GM12878 (cell line): Measurements from ENCODE around the gene KAT2B. TPM values are rescaled to one million over a fixed set of nuclear protein-coding genes. Genes with fewer than 3 reads are reported as not detected.

Experiments used
- ATAC-seq: fragments of 200-7000 bp; cut with Tn5 transposase; 3 replicates; pipeline ENCODE4 v1.9.1; 2020; ENCODE audit warnings: mild to moderate bottlenecking, moderate library complexity
- BruUV-seq: library from RNA; stranded (reverse); fragments of 400-500 nt; replicated peaks from 2 replicates; lab custom pipeline; 2021; lab: Mats Ljungman, UMichigan
- CTCF ChIA-PET: fragments of 300-600 bp; sonication (Branson Sonifier 250); formaldehyde crosslinking; extraction: SDS; loops from one replicate; lab custom pipeline; 2021; ENCODE audit warnings: inconsistent platforms; lab: Yijun Ruan, JAX
- POLR2A ChIA-PET: fragments of 350-600 bp; formaldehyde crosslinking; extraction: SDS; loops from one replicate; lab custom pipeline; 2021; ENCODE audit warnings: inconsistent platforms; lab: Charles Lee
- RAD21 ChIA-PET: fragments of 300-600 bp; sonication (Branson Sonifier 250); formaldehyde crosslinking; loops from one replicate; lab custom pipeline; 2023; ENCODE audit warnings: antibody characterized with exemption; ENCODE audit not compliant: unreplicated experiment; lab: Charles Lee
- SMC1A ChIA-PET: fragments of 300-600 bp; sonication (Branson Sonifier 250); formaldehyde crosslinking; loops from one replicate; lab custom pipeline; 2023; ENCODE audit not compliant: unreplicated experiment, uncharacterized antibody; lab: Charles Lee
- DNase-seq: peaks from one replicate; pipeline ENCODE4 v3.0.0-alpha.2; 2011; ENCODE audit warnings: low read depth, low spot score
- FAIRE-seq: peaks from 3 replicates; lab custom pipeline; 2011; peaks lifted over from hg19 to GRCh38; lab: Jason Lieb, UNC
- H2AFZ ChIP-seq: 2 replicates; pipeline ENCODE4 v1.6.0; 2011; ENCODE audit warnings: low read depth, low read length, control low read depth; ENCODE audit not compliant: control insufficient read depth
- H3K27ac ChIP-seq: 2 replicates; pipeline ENCODE4 v1.5.1; 2011; ENCODE audit warnings: control low read depth; ENCODE audit not compliant: control insufficient read depth, insufficient read depth
- H3K27me3 ChIP-seq, 2 experiments: replicated peaks in 1 of 2; 2 replicates each; pipeline versions ENCODE4 v1.6.0 to v1.6.1; 2011; ENCODE audit warnings: low read length in 1 of 2; ENCODE audit not compliant: control insufficient read depth in 2 of 2, insufficient read depth in 2 of 2
- H3K36me3 ChIP-seq, 2 experiments: 2 replicates each; pipeline ENCODE4 v1.5.1; 2011; ENCODE audit warnings: low read length in 1 of 2; ENCODE audit not compliant: control insufficient read depth in 2 of 2, insufficient read depth in 2 of 2
- H3K4me1 ChIP-seq: 2 replicates; pipeline ENCODE4 v1.6.1; 2011; ENCODE audit warnings: mild to moderate bottlenecking, low read length, moderate library complexity, mixed read lengths; ENCODE audit not compliant: control insufficient read depth, insufficient read depth
- H3K4me2 ChIP-seq: 2 replicates; pipeline ENCODE4 v1.6.0; 2011; ENCODE audit warnings: control low read depth; ENCODE audit not compliant: control insufficient read depth, insufficient read depth
- H3K4me3 ChIP-seq: fragments of 200-600 bp; sonication (generic); 2 replicates; pipeline ENCODE4 v1.5.1; 2016
- H3K79me2 ChIP-seq: 2 replicates; pipeline ENCODE4 v1.6.0; 2011; ENCODE audit warnings: low read length; ENCODE audit not compliant: control insufficient read depth, insufficient read depth
- H3K9ac ChIP-seq: 2 replicates; pipeline ENCODE4 v1.8.0; 2011; ENCODE audit warnings: low read length, control low read depth, mixed read lengths; ENCODE audit not compliant: control insufficient read depth, insufficient read depth
- H3K9me3 ChIP-seq: replicated peaks from 3 replicates; pipeline ENCODE4 v1.5.1; 2011; ENCODE audit warnings: mild to moderate bottlenecking, low read length; ENCODE audit not compliant: control insufficient read depth, insufficient read depth
- H4K20me1 ChIP-seq: 2 replicates; pipeline ENCODE4 v1.6.0; 2011; ENCODE audit not compliant: control insufficient read depth, insufficient read depth
- ESRRA ChIP-seq: IDR thresholded peaks from 2 replicates; pipeline ENCODE4 v1.6.1; 2012; ENCODE audit warnings: mild to moderate bottlenecking, low read length, improper control_type of control experiment
- IKZF2 ChIP-seq, 2 experiments: fragments of 450-650 bp; IDR thresholded peaks; 2 replicates each; pipeline ENCODE4 v1.6.1; 2017; ENCODE audit warnings: mild to moderate bottlenecking in 2 of 2, moderate library complexity in 2 of 2
- IRF4 ChIP-seq: IDR thresholded peaks from 2 replicates; pipeline ENCODE4 v1.6.1; 2011; ENCODE audit warnings: low read depth, low read length
- JUNB ChIP-seq: IDR thresholded peaks from 2 replicates; pipeline ENCODE4 v1.6.1; 2016; ENCODE audit warnings: antibody characterized with exemption, mild to moderate bottlenecking
- MTA2 ChIP-seq: fragments of 450-650 bp; IDR thresholded peaks from 2 replicates; pipeline ENCODE4 v1.6.1; 2016; ENCODE audit warnings: low read depth, mild to moderate bottlenecking, moderate library complexity
- MYB ChIP-seq: fragments of 150-350 bp; IDR thresholded peaks from 2 replicates; pipeline ENCODE4 v1.6.1; 2014; ENCODE audit warnings: mild to moderate bottlenecking, low read depth, low read length, borderline replicate concordance
- NR2C1 ChIP-seq: fragments of 450-650 bp; IDR thresholded peaks from 2 replicates; pipeline ENCODE4 v1.6.1; 2017; ENCODE audit warnings: antibody characterized with exemption, mild to moderate bottlenecking, moderate library complexity
- RBBP5 ChIP-seq: fragments of 200-600 bp; sonication (generic); conservative IDR thresholded peaks from 2 replicates; pipeline ENCODE4 v1.6.1; 2016
- SUPT20H ChIP-seq: IDR thresholded peaks from 2 replicates; pipeline ENCODE4 v1.6.1; 2011; ENCODE audit warnings: low read depth, mild to moderate bottlenecking, low read length, moderate library complexity, borderline replicate concordance; ENCODE audit not compliant: control insufficient read depth
- USF1 ChIP-seq: IDR thresholded peaks from 2 replicates; pipeline ENCODE4 v1.6.1; 2011; ENCODE audit warnings: borderline replicate concordance, low read depth, mild to moderate bottlenecking, moderate library complexity, mixed read lengths, low read length; ENCODE audit not compliant: insufficient read depth; ENCODE audit errors: extremely low read length
- WGBS: methylation state at CpG from one replicate; pipeline ENCODE4 v1.1.6; 2016; ENCODE audit warnings: low lambda C conversion rate; ENCODE audit not compliant: insufficient replicate concordance, insufficient coverage; ENCODE audit errors: missing lambda C conversion rate; 5-methylcytosine and 5-hydroxymethylcytosine counted together
- in situ Hi-C: fragments of 300-500 bp; cut with MboI; formaldehyde crosslinking; loops from 9 replicates; pipeline ENCODE4 v1.14.3; 2018; ENCODE audit warnings: mixed read lengths
- intact Hi-C: fragments of 100-400 bp; cut with micrococcal nuclease; formaldehyde crosslinking; loops from one replicate; pipeline ENCODE4 v1.14.2; 2022; ENCODE audit not compliant: unreplicated experiment
- polyA plus RNA-seq, 11 experiments: library from polyadenylated mRNA; depleted of rRNA in 4 of 11; unstranded in 6 of 11; stranded (reverse) in 5 of 11; fragments of >200 nt; fragmentation: Nextera tagmentation in 4 of 11; fragmentation: Illumina TruSeq in 1 of 11; extraction: Ambion mirVana in 4 of 11; extraction: Trizol in 1 of 11; gene quantifications; 1 replicate in 1 of 11; 2 replicates in 10 of 11; pipeline versions ENCODE4 v1.2.1 to v1.2.3, GENCODE V29; 2011 to 2016; ENCODE audit warnings: inconsistent platforms in 2 of 11, missing spikeins in 2 of 11, low read depth in 1 of 11
- total RNA-seq, 4 experiments: library from RNA; depleted of rRNA in 3 of 4; stranded (reverse); fragments of >200 nt in 3 of 4; fragmentation: Illumina TruSeq in 1 of 4; extraction: Trizol in 1 of 4; gene quantifications; 2 replicates each; pipeline versions ENCODE4 v1.2.1 to v1.2.3, GENCODE V29; 2013 to 2021

The KAT2B gene
- total and polyA plus RNA-seq, 10 of the 15 experiments (the other 5 are each of a cell fraction or from before 2014, with no cell fraction given), result 2.9 to 15.2 (median 10.2) TPM

GRCh38 chr3:20064796-20065564, 24.7 kb downstream of the KAT2B start:
- 95% methylated on average over 5 of the region's 5 CpGs for WGBS
- Histone ChIP-seq H3K27ac (no peak overlapping the region), H3K4me3 (no peak overlapping the region), H3K9me3 (no peaks in the 10 kb centered on the region), H4K20me1 (no peaks in the 10 kb centered on the region), H3K79me2 (no peaks in the 10 kb centered on the region), H3K36me3 (no peaks in the 10 kb centered on the region), H3K27me3 (no peaks in the 10 kb centered on the region), H2AFZ (no peak overlapping the region), H3K4me1 (peaks cover 5% of the 10 kb centered on the region; the same call in 1 of the 2 replicates), H3K4me2 (no peak overlapping the region), H3K9ac (no peak overlapping the region)
- DNase-seq, result no peak
- no TSS peak for BruUV-seq
- intact Hi-C loops, result no loop called here
- no peak for TF ChIP-seq IKZF2 (IDR thresholded peaks at IDR 0.05)
- TF ChIP-seq SUPT20H, result no peak
- TF ChIP-seq JUNB, result no peak
- no peak for TF ChIP-seq MYB
- no peak for TF ChIP-seq ESRRA
- no peak for TF ChIP-seq NR2C1
- no peak for TF ChIP-seq IRF4
- TF ChIP-seq RBBP5, result no peak
- no peak for TF ChIP-seq MTA2
- no peak for TF ChIP-seq USF1
- ATAC-seq, result no peak
- ChIA-PET SMC1A (interaction anchor here (1.0 kb wide), 2 partner anchors 13 to 90 kb away, joined by 3 to 4 read pairs; no protein-coding TSS in a partner anchor), POLR2A (no interaction called here), CTCF (interaction anchor here (0.6 kb wide), 1 partner anchor 31 kb away, joined by 4 read pairs; no protein-coding TSS in a partner anchor), RAD21 (no interaction called here)
- no peak for FAIRE-seq
- in situ Hi-C loops, result no loop called here
